Stimulated activated naive CD8-positive, alpha-beta T cell treated with anti-CD3 and anti-CD28 coated beads, Interleukin-15, Interleukin-2, amounts not matched to agents 100 U/mL and 50 U/mL, for 24 hours (primary cell): ENCODE data around the gene SH3TC1.

Experiments used
- ATAC-seq: fragments of 150-1000 bp; cut with Tn5 transposase; one replicate; pipeline ENCODE4 v1.10.0; 2021
- DNase-seq: peaks from one replicate; pipeline ENCODE4 v3.0.0; 2021

Gene SH3TC1

DNA sequence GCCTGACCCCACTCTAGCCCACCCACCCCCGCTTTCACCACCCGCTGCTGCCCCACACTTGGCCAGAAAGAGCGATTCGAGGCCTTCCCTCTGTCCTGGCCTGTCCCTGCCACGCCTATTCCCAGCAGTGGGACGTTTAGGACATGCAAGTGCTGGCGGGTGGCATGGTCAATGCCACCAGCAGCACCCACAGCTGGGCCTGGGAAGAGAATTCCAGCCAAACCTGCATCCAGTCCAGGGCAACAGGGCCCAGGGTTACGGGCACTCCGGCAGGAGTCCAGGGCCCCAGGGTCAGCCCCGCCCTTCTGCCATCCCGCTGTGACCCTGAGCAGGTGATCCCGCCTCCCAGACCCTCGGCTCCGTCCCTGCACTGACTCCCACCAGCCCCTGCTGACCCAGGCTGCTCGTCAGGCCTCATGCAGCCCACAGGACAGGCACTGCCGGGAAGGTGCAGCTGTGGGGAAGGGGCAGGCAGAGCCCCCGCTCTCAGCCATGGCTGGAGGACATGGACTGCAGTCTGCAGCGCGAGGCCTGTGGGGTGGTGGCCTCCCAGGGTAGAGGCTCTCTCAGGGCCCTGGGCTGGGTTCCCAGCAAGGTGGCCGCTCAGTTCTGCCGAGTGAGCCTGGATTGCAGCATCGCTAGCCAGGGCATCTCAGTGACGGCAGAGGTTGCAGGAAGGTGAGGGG lies 63.7 kb downstream of the SH3TC1 start:
- DNase-seq = no peak

DNA sequence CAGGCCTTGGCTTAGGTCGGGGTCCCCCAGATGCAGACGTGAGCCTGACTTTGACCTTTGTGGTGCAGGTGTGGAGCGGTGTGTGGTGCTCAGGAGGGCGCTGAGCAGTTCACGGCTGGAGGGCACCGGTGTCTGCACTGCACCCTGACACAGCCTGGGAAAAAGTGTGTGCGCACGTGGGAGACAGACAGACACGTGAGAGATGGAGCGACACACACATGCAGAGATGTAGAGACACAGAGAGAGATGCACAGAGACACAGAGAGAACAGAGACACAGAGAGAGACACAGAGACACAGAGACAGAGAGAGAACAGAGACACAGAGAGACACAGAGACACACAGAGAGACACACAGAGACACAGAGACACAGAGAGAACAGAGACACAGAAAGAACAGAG lies 64.3 kb downstream of the SH3TC1 start:
- DNase-seq = no peak
- ATAC-seq = no peak

More for the DNA sequence above, 63.7 kb downstream of the SH3TC1 start:
- no peak for ATAC-seq

DNA sequence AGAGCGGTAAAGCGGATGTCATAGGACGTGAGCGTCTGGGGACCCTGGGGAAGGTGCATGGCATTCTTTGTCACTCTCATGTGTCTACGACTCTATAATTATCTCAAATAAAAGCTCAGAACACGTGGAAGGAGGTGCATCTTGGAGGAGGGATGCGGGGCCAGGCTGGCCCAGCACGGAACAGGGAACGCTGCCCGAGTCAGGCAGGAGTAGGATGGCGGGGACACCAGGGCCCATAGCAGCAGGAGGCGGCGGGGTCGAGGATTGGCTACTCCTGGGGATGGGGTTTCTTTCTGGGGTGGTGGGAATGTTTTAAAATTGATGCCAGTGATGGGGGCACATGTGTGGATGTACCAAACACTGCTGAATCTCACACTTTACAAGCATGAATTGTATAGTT lies 65.0 kb downstream of the SH3TC1 start:
- no peak for ATAC-seq
- no peak for DNase-seq

DNA sequence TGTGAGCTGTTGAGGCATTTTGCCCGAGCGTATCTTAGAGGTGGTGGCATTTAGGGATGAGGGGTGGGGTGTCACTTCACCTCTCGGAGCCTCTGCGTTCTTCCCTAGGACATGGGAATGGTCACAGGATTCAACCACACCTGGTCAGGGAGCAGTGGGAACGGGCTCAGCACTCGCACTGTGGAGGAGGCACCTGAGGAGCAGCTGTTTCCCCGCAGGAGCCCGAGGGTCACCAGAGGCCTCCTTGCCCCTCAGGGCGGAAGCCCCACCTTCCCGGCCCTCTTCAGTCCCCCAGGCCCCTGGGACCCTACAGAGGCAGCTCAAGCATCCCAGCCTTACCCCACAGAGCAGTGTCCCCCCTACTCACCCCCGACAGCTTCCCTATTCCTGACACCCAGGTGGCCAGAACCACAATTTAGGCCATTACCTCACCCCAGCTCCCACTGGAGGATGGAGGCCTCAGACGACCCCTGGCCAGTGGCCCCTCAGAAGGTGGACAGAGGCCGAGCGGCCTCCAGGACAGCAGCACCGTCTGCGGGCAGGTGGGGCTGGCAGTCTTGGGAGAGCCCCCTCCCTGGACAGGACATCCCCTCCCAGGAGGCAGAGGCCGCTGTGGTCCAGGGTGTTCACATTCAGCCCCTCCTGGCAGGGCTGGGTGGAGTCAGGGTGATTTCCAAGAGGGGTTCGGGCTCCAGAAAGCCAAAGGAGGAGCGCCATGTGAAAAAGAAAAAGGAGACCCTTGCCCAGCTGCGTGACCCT lies 66.3 kb downstream of the SH3TC1 start:
- DNase-seq = no peak
- no peak for ATAC-seq

DNA sequence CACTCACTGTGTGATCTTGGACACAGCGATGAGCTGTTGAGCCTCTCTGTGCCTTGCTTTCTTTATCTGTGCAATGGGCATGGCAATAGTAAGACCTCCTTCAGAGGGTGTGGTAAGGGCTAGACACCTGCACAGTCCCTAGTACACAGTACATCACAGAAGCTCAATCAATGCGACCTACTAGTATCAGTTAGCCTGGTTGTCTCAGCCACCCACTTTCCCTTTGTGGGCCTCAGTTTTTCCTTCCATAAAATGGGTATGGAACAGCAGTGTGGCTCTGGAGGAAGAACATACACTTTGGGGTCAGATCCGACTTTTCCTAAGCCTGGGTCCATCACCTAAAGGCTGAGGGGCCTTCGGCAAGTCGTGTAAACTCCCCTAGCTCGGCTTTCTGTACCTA lies 67.0 kb downstream of the SH3TC1 start:
- DNase-seq (no peak), ATAC-seq (no peak)

DNA sequence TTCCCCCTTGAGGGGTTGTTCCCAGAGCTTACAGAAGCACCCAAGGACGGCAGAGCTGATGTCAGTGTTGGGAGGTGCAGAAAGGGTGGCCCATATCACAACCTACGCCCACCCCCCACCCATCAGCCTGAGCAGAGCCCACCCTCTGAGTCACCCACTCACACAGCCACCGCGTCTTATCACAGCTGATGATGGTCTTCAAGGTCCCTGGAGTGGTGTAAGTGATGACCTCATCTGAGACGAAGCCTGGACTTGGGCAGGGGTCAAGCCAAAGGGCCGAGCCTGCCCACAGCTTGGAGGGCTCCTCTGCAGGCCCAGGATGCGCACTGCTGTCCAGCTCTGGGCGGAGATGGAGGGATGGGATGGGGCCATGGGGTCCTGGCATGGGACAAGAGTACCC lies 67.4 kb downstream of the SH3TC1 start:
- no peak for ATAC-seq

DNA sequence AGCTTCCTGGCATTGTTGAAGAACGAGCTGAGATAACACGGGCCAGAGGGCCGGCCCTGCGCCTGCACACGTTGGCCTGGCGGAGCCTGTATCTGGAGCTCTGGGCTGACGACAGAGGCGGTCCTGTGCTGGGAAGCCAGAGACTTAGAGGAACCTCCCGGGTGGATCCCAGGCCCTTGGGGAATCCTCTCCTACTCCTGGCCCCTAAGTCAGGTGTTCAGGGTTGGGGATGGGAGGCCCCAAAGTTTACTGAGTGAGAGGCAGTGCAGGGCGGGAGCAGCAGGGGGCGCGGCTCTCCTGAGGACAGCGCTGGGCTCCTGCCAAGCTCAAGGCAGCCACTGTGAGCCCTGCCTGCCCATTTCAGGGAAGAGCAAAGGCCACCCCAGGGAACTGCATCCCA lies 68.0 kb downstream of the SH3TC1 start:
- ATAC-seq (peak; percentile 38), DNase-seq (peak; percentile 57)

More for the DNA sequence above, 67.4 kb downstream of the SH3TC1 start:
- DNase-seq = no peak

DNA sequence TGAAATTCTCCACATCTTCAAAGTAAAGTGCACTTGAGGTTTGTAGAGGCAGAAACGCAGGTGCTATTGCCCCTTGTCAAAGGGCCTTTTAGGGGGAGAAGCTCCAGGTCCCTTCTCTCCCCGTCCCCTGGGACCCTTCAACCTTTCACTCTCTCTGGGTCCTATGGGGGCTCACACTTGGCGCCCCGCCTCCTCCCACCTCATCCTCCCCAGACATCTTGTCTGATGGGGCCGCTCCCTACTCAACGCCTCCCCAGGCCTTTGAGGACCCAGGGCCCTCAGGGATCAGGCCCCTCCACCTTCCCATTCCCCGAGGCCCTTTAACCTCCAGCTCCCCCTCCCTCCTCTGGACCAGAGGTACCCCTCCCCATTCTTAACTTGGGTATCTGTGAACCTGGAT lies 69.1 kb downstream of the SH3TC1 start:
- ATAC-seq = no peak
- no peak for DNase-seq

DNA sequence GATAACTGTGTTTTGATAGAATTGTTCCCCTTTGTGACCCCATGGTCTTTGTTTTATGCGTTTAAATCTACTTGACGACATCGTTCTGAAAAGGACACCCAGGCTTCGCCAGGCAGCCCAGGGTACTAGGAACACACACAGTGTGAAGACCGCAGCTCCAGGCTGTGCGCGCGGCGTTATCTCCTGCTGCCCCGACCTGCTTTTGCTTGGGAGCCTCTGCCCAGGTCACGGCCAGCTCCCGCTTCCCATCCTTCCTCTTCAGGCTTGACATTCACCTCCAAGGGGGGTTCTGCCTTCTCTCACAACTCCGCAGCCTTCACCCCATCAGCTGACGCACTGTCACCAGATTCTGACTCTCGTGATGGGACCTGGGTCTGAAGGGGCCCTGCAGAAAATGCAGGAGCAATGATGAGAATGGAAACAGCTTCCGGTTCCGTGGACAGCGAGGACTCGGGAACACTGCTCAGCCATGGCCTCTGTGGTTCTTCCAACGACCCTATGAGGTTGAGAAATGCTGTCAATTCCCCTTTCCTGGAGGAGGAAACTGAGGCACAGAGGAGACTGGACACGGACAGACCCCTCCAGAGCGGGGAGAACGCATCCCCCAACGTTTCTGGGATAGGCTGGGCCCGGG lies 69.9 kb downstream of the SH3TC1 start:
- DNase-seq = no peak

DNA sequence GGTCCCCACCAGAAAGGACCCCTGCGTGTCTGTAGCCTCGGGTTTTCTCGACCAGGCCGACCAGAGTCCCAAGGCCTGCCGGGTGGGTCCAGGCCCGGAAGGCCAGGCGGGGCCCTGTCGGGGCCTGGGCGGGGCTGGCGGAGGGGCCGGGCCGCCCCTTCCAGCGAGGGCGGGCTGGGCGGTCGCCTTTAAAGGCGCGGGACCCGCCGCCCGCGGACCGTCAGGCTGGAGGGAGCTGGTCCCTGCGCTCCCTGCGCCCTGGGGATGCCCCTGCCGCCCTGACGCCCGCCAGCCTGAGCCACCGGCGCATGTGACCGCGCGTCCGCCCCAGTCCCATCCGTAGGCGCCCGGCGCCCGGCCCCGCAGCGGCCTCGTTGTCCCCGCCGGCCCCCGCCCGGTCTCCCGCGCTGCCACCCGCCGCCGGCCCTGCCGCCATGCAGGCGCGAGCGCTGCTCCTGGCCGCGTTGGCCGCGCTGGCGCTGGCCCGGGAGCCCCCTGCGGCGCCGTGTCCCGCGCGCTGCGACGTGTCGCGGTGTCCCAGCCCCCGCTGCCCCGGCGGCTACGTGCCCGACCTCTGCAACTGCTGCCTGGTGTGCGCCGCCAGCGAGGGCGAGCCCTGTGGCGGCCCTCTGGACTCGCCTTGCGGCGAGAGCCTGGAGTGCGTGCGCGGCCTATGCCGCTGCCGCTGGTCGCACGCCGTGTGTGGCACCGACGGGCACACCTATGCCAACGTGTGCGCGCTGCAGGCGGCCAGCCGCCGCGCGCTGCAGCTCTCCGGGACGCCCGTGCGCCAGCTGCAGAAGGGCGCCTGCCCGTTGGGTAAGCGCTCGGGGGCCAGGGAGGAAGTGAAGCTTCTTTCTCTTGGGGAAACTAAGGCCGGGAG lies 70.7 kb downstream of the SH3TC1 start, which contains the start of gene HTRA3:
Gene HTRA3 (plus strand): TSS at position 220 of the 883 bp plus-strand sequence. CDS start 215 bp downstream, at position 435.
- ATAC-seq (no peak), DNase-seq (no peak)

More for the DNA sequence above, 69.9 kb downstream of the SH3TC1 start:
- ATAC-seq = no peak

DNA sequence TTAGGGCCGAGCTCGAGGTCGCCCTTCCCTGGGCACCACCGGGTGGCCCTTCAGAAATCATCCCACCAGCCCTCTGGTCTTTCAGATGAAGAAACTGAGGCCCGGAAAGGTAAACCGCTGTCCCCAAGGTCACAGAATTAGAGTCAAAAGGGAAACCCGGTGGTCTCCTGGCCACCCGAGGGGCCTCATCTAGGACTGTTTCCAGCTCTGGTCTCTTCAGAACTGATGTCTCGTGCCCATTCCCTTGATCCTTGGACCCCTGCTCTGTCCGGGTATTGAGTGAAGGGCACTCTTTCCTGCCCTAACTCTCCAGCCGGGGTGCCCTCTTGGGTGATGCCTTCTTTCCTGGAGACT lies 71.3 kb downstream of the SH3TC1 start:
- DNase-seq (no peak), ATAC-seq (no peak)

DNA sequence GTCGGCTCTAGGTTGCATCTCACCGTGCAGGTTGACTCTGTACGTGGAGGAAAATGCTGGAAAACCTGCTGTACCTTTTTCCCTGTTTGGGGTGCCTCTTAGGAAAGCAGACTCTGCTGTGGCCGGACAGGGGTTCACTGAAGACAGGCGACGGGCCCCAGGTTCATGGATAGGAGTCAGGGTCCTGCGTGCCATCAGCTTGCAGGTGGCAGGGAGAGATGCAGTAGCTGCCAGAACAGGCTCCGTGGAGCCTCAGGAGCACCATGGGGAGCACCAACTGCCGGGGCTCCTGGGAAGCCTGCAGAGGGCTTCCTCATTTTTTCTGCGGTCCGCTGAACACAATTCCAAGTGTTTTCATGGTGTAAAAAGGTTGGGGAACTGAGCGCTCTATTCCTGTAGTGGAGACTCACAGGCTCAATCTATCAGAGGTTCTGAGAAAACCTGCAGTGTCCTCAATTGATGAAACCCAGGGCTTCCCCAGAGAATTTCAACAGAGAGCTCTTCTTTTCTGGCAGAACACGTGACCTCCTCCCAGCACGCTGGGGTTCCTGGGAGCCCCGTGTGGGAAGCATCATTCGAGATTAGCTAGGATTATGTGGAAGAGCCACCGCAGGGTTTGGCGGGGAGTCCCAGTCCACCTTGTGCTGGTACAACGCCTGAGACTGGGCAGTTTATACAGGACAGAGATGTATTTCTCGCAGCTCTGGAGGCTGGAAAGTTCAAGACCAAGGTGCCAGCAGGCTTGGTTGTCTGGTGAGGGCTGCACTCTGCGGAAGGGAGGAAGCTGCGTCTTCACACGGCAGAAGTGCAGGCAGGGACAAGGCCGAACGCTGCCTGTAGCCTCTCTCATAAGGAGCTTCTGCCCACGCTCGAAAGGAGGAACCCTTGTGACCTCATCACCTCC lies 72.1 kb downstream of the SH3TC1 start:
- DNase-seq = no peak
- ATAC-seq = no peak

DNA sequence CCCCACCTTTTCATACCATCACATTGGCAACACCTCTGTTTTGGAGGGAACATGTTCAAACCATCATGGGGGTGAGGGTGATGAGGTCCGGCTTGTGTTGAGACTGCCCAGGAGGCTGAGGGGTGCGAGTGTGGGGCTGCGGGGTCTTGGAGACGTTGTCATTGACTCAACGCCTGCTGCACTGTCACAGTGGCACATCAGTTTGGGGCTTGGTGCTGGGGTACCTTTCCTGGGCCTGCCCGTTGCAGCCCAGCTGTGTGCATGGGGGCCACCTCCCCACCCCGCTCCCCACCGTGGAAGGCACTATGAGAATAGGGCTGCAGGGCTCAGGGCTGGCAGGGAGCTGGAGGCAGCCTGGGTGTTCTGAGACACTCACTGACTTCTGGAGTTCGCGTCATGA lies 72.7 kb downstream of the SH3TC1 start:
- DNase-seq (no peak), ATAC-seq (no peak)

DNA sequence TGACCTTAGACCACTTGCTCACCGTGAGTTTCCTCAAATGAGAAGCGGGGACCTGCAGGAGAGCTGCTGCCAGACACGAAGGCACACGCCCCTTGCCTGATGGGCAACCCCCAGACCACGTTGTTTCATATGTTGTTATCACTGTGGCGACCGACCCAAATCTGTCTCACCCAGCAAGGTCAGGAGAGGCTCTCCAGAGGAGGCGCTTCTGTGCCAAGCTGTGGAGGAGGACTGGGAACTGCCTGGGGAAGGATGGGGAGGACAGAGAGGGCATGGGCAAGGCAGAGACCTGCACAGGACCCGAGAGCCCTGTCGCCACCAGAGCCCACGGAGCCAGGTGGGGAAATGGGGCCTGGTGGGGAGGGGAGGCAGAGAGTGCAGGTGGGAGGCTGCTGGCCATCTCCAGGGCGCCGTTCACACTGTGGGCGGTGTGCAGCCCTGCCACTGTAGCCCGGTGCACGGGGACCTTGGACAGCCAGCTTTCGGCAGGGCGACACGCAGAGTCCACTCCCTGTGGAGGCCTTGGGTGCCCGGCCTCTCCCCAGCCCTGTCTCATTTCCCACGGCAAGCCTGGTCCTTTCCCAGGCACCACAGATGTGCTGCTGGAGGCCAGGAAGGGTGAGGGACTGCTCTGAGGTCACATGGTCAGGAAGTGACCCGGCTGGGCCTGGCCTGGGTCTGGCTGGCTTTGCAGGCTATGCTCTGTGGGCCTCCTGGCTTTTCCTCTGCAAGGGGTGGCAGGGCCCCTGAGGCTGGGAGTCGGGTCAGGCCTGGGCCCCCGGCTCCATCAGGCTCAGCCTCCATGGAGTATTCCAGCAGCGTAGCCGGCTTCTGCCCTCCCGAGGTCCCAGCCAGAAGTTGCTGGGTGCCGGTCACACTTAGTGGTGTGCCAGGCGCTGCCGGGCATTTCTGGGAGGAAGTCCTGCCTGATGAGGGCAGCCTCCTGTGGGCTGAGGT lies 73.7 kb downstream of the SH3TC1 start:
- no peak for DNase-seq
- ATAC-seq = no peak

DNA sequence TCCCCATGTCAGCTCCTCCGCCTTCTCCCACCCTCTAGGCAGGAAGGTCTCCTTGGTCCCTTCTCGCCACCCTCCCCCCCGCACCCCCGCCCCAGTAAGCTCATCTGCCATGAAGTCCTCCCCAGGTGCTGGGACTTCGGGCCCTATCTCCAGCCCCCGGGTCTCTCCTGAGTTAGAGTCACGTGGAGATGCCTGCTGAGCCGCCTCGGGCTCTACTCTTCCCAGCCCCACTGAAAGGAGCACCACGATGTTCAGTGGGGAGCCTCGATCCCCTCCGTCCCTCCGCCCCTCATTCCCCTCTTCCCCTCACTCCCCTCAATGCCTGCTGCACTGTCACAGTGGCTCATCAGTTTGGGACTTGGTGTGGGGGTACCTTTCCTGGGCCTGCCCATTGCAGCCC lies 74.4 kb downstream of the SH3TC1 start:
- no peak for ATAC-seq
- no peak for DNase-seq

DNA sequence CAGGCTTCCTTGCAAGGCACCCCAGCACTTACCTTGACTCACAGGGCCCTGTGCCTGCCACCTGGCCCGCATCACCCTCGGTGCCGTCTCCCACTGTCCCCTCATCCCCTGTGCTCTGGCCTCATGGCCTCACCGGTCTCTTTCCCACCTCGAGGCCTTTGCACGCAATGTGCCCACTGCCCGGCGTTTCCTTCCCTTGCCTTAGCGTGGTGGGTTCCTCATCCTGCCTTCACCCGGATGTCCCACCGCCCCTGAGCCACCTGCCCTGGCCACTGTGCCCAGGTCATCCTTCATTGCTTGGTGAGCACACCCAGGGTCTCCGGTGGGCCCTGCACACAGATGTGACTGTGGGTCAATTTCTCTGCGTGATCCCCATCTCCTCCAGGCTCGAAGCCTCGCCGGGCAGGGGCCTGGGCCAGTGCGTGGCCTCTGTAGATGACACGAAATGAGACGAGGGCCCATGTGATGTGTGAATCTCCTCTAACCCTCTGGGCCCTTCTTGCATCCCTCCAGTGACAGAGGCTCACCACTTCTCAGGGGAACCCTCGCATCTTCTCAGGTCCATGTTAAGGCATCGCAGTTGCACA lies 75.1 kb downstream of the SH3TC1 start:
- ATAC-seq = no peak
- DNase-seq = no peak

DNA sequence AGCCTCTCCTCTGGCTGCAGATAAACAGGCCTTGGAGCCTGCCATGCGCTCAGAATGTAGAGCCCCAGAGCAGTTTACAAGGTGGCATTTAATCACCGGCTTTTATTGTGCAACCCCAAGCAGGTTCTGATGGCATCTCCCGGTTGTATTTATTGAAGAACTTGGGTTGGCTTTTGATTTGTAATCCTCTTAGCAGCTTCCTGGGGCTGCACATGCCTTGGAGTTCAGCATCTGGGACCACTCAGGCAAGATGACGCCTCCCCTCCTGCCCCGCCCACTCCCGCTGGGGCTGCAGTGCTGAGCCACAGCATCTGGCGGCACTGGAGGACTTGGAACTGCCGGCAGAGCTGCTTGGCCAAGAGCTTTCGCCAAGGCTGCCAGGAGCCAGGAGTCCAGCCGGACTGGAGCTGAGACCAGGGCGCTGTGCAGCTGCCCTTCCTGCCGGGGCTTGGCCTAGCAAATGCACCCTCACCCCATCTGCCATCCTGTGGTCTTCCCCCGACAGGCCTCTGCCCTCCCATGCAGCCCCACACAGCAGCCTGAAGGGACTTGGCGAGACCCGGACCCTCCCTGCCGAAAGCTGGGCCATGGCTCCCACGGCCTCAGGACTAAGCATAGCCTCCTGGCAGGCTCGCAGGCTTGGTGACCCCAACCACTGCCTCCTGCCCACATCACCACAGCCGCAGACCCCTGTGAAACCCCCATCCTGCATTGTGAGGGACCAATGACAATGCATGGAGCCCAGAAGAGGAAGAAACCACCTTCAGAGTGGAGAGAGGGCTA lies 75.9 kb downstream of the SH3TC1 start:
- no peak for DNase-seq
- no peak for ATAC-seq

DNA sequence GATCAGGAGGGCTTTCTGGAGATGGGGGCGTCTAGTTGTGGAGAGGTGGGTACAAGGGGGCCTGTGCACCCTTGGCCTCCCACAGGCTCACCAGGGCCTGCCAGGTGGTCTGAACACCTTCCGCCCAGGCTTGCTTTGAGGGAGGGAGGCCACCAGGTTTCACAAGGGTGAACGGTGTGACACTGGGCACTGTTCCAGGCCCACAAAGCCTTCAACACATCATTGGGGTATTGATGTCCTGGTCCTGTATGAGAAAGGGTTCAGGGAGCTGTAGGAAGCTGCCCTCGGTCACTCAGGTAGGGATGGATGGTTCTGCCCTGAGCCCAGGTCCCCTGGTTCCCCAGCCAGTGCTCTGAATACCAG lies 76.4 kb downstream of the SH3TC1 start:
- DNase-seq (no peak), ATAC-seq (no peak)
